GM21381 (cell line): Measurements from ENCODE around the gene FIP1L1.

ENCODE experiments used
- ATAC-seq: cut with Tn5 transposase; IDR thresholded peaks from one replicate; pipeline ENCODE4 v1.9.1; 2021; ENCODE audit warnings: mild to moderate bottlenecking, moderate library complexity; ENCODE audit not compliant: unreplicated experiment

Gene FIP1L1

GRCh38 chr4:53498706-53499105 lies 121.3 kb downstream of the FIP1L1 start:
- ATAC-seq = no peak

GRCh38 chr4:53499791-53500190 lies 122.3 kb downstream of the FIP1L1 start:
- ATAC-seq = no peak

GRCh38 chr4:53500546-53500945 lies 123.1 kb downstream of the FIP1L1 start:
- ATAC-seq = no peak

- ATAC-seq = no peak
These were observed 124.1 kb downstream of the FIP1L1 start for GRCh38 chr4:53501561-53501960.

- no peak for ATAC-seq
These were observed 124.7 kb downstream of the FIP1L1 start for GRCh38 chr4:53502094-53502493.

DNA sequence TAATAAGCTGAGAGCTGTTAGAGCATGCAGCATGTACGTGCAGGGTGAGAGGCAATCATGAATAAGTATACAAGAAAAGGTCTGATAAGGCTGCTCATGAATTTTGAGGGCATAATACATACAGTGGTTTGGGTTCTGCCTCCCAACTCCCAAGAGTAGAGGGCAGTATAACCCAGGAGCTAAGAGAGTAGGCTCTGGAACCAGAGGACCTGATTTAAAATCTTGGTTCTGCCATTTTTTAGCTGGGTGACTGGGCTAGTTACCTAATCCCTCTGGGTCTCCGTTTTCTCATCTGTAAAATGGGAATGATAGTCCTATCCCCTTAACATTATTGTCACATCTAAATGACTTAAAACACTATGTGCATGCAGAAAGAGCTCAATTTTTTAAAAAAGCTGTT lies 128.5 kb downstream of the FIP1L1 start:
- no peak for ATAC-seq

DNA sequence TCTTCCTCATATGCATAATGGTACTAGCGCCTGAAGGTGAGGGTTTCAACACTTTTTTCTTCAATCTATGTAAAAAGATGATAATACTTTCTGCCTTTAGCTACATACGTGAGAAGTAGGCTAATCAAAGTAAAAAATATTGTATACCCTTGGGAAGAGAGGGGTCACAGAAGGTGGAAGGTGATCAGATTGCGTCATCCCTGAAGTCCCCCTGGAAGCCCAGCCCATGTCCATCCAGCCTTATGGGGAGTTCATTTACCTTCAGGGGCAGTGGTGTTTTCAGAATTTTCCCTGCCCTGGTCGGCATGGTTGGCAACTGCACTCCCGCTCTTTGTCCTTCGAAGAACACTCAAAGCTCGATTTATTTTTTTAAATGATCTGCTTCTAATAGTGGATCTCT lies 129.6 kb downstream of the FIP1L1 start:
- ATAC-seq = no peak

- no peak for ATAC-seq
These were observed 130.3 kb downstream of the FIP1L1 start for GRCh38 chr4:53507671-53508286.

- ATAC-seq = no peak
These were observed 131.0 kb downstream of the FIP1L1 start for GRCh38 chr4:53508446-53508845.

GRCh38 chr4:53510321-53510720 lies 132.9 kb downstream of the FIP1L1 start:
- no peak for ATAC-seq
